Measurements from ENCODE around the gene HELZ2.

HELZ2 gene

DNA sequence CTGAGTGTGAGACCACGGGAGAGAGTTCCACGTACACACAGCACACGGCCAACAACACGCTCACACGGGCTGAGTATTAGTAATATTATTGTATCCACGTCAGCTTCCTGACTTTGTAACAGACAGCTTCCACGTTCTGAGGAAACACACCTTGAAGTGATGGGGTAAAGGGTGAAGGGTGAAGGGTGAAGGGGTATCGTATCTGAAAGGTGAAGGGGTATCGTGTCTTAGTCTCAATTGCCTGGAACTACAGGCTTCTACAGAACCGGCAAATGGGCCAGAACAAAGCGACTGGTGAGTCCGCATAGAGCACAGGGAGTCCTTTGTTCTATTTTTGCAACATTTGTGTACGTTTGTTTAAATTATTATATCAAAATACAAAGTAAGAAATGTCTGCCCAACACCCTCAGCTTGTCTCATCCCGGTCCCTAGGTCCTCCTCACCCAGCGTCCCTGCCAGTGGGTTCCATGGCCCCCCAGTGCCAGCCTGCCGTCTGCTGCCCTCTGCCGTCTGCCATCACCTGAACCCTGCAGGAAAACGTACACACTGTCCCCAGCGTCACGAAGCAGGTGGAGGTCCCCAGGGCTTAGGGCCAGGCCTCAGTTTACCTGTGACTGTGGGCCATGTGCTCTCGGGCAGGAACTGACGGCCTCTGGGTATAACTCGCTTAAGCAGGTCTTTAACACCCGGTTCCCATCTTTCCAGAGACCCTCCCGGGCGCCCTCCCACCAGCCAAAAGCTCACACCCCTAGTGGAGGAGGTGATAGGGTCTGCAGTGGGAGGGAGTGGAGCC lies 4.4 kb upstream of the HELZ2 start:
- DNase-seq (ENCODE audit: low read depth, low spot score): no peak
- TF ChIP-seq, protein P1, sequence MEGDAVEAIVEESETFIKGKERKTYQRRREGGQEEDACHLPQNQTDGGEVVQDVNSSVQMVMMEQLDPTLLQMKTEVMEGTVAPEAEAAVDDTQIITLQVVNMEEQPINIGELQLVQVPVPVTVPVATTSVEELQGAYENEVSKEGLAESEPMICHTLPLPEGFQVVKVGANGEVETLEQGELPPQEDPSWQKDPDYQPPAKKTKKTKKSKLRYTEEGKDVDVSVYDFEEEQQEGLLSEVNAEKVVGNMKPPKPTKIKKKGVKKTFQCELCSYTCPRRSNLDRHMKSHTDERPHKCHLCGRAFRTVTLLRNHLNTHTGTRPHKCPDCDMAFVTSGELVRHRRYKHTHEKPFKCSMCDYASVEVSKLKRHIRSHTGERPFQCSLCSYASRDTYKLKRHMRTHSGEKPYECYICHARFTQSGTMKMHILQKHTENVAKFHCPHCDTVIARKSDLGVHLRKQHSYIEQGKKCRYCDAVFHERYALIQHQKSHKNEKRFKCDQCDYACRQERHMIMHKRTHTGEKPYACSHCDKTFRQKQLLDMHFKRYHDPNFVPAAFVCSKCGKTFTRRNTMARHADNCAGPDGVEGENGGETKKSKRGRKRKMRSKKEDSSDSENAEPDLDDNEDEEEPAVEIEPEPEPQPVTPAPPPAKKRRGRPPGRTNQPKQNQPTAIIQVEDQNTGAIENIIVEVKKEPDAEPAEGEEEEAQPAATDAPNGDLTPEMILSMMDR (IDR thresholded peaks at IDR 0.05; ENCODE audit: low read depth, low read length): no peak
- in situ Hi-C loops (cut with HindIII; ENCODE audit: low sequenced_read_pairs): no loop called here
- no peak overlapping the region for H3K4me3 ChIP-seq (ENCODE audit: low read depth, low read length)

DNA sequence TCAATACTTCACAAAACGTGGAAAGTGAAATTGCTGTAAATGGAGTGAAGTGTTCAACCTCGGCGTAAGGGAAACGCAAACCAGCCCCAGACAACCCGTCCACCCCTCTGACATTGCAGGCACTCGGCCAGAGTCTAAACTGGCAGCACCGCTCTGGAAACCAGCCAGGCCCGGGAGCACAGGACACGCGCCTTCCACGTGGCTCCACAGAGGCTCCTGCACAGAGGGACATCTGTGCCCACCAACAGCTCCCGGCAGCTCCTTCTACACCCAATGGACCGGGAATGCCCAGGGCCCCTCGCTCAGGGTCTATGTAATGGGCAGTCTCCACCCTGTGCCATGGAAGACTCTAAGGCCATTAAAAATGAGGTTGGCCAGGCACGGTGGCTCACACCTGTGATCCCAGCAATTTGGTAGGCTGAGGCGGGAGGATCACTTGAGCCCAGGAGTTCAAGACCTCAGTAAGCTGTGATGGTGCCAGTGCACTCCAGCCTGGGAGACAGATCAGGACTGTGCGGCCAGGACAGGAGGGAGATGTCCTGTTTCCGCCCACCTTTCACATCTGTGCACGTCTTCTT lies 3.4 kb upstream of the HELZ2 start:
- no peak for DNase-seq (ENCODE audit: low read depth, low spot score)
- no peak overlapping the region for H3K4me3 ChIP-seq (ENCODE audit: low read depth, low read length)
- TF ChIP-seq, protein P1 (IDR thresholded peaks at IDR 0.05; ENCODE audit: low read depth, low read length): no peak
- in situ Hi-C loops (cut with HindIII; ENCODE audit: low sequenced_read_pairs): no loop called here

DNA sequence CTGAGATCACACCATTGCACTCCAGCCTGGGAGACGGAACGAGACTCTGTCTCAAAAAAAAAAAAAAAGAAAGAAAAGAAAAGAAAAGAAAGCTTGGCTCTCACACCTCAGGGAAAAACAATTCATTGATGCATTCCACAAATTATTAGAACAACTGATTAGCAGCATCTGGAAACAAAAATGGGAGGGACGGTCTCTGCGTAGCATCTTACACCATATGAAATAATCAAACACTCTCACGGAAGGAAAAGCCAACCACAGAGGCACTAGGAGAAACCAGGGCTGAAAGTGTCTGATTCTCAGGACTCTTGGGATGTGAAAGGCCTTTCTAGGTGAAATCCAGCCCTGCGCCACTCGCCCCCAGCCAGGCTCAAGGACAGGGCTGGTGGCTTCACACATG lies 2.3 kb upstream of the HELZ2 start:
- H3K4me3 ChIP-seq (ENCODE audit: low read depth, low read length): no peak overlapping the region
- in situ Hi-C loops (cut with HindIII; ENCODE audit: low sequenced_read_pairs): no loop called here
- DNase-seq (ENCODE audit: low read depth, low spot score): no peak
- TF ChIP-seq, protein P1 (IDR thresholded peaks at IDR 0.05; ENCODE audit: low read depth, low read length): no peak

DNA sequence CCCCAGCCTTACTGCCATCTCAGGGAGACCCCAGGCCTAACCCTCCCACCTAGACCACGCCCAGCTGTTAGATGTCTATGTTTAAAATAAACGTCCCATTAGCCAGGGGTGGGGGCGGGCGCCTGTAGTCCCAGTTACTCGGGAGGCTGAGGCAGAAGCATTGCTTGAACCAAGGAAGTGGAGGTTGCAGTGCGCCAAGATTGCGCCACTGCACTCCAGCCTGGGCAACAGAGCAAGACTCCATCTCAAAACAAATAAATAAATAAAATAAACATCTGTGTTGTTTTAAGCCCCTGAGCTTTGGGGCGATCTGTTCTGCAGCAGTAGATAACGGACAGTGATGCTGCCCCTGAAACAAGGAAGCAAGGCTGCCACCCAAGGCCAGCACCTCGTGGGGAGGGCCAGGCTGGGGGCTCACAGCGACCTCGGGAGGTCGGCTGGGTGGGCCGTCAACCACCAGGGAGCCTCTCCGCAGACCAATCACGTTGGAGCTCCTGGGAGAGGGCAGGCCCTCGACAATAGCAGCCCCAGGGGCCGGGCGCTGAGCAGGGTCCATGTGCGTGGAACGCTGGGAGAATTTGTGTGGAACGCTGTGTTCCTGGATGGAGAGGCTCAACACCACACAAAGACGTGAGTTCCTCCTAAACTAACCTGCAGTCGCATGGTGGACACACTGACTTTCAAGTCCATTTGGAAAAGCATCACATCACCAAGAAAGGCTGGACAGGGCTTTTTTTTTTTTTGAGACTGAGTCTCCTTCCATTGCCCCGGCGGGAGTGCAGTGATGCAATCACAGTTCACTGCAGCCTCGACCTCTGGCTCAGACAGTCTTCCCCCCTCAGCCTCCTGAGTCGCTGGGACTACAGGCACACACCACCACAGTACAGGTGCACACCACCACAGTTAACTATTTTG lies 1.0 kb upstream of the HELZ2 start:
- no peak for DNase-seq (ENCODE audit: low read depth, low spot score)
- no peak overlapping the region for H3K4me3 ChIP-seq (ENCODE audit: low read depth, low read length)
- in situ Hi-C loops (cut with HindIII; ENCODE audit: low sequenced_read_pairs): no loop called here
- TF ChIP-seq, protein P1 (IDR thresholded peaks at IDR 0.05; ENCODE audit: low read depth, low read length): no peak

DNA sequence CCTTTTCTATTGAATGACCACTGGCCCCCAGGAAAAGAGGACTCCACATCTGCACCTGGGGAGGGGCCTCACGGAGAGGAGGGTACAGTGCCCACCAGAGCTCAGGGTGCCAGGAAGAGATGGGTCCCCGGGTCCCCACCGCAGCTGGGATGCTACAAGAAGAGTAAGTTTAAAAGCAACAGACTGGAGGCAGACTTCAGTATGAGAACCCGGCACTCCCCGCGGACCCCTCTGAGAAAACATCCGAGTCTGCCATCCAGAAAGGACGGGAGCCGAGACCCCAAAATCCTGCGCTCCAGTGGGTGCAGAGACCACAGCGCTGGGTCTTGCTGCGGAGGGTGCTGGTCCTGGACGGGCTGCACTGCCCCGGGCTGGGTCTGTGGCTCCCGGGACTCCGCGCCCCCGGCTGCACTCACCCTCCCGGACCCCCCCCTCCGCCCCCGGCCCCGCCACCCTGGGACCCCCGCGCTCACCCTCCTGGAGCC lies 350 bp downstream of the HELZ2 start:
- H3K4me3 ChIP-seq (ENCODE audit: low read depth, low read length): peak overlapping the region; percentile 81
- TF ChIP-seq, protein P1 (IDR thresholded peaks at IDR 0.05; ENCODE audit: low read depth, low read length): no peak
- DNase-seq (ENCODE audit: low read depth, low spot score): no peak
- in situ Hi-C loops (cut with HindIII; ENCODE audit: low sequenced_read_pairs): no loop called here
